ENCODE results near the gene PRKN.

The PRKN gene

DNA sequence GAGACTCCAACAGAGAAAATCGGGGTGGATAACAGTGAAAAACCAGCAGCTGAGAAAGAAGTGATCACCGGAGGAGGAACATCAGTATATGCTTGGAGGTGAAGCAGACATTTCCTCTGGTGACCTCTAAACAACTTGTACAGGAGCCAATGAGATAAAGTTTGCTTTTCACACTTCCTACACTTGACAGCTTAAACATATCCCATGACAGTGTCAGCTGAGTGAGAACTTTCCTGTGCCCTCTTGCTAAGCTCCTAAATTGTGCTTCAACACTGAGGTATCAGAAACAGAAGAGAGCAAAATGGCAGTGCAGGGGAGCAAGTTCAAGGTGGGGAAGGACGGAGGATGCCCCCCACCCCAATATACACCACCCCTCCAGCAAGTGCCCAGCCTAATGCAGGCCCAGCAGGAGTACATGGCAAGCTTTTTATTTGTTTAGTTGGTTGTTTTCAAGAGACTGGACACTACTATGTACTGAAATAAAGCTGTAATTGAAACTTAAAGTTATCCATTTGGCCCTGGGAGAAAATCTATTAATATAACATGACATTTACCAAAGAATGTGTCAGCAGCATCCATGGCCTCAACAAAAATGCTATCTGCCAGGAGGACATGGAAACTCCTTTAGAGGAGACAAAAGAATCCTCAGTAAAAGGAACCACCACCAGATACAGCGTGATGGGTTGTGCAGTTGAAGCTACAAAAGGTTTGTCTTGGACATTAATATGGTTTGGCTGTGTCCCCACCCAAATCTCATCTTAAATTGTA lies 540.2 kb downstream of the PRKN start:
- no peak for TF ChIP-seq MYC (IDR thresholded peaks at IDR 0.05; ENCODE audit: low read depth, low read length)
- TF ChIP-seq, protein P1, sequence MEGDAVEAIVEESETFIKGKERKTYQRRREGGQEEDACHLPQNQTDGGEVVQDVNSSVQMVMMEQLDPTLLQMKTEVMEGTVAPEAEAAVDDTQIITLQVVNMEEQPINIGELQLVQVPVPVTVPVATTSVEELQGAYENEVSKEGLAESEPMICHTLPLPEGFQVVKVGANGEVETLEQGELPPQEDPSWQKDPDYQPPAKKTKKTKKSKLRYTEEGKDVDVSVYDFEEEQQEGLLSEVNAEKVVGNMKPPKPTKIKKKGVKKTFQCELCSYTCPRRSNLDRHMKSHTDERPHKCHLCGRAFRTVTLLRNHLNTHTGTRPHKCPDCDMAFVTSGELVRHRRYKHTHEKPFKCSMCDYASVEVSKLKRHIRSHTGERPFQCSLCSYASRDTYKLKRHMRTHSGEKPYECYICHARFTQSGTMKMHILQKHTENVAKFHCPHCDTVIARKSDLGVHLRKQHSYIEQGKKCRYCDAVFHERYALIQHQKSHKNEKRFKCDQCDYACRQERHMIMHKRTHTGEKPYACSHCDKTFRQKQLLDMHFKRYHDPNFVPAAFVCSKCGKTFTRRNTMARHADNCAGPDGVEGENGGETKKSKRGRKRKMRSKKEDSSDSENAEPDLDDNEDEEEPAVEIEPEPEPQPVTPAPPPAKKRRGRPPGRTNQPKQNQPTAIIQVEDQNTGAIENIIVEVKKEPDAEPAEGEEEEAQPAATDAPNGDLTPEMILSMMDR (IDR thresholded peaks at IDR 0.05; ENCODE audit: low read depth, low read length) = no peak
- TF ChIP-seq POLR2A (IDR thresholded peaks at IDR 0.05; ENCODE audit: extremely low read depth, insufficient read length) = no peak
- TF ChIP-seq, protein P2, sequence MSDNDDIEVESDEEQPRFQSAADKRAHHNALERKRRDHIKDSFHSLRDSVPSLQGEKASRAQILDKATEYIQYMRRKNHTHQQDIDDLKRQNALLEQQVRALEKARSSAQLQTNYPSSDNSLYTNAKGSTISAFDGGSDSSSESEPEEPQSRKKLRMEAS (IDR thresholded peaks at IDR 0.05; ENCODE audit: low read depth, low read length) = no peak
- H3K4me3 ChIP-seq (ENCODE audit: low read depth, low read length) = no peak overlapping the region
- DNase-seq (ENCODE audit: low read depth) = no peak

DNA sequence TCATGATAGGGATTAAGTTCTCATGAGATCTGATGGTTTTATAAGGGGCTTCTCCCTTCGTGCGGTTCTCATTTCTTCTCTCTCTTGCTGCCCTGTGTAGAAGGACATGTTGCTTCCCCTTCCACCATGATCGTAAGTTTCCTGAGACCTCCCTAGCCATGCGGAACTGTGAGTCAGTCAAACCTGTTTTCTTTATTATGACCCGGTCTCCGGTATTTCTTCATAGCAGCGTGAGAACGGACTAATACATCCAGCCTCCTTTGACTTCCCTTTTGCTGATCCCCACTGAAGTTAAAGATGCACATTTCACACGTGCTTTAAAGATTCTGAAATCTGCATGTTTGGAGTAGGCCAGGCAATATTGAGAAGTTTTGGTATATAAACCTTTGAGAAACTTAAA lies 543.1 kb downstream of the PRKN start:
- peak; percentile 61 for DNase-seq (ENCODE audit: low read depth)
- no peak for TF ChIP-seq POLR2A (IDR thresholded peaks at IDR 0.05; ENCODE audit: extremely low read depth, insufficient read length)
- no peak for TF ChIP-seq MYC (IDR thresholded peaks at IDR 0.05; ENCODE audit: low read depth, low read length)
- TF ChIP-seq, protein P1 (IDR thresholded peaks at IDR 0.05; ENCODE audit: low read depth, low read length) = no peak
- TF ChIP-seq, protein P2 (IDR thresholded peaks at IDR 0.05; ENCODE audit: low read depth, low read length) = no peak

DNA sequence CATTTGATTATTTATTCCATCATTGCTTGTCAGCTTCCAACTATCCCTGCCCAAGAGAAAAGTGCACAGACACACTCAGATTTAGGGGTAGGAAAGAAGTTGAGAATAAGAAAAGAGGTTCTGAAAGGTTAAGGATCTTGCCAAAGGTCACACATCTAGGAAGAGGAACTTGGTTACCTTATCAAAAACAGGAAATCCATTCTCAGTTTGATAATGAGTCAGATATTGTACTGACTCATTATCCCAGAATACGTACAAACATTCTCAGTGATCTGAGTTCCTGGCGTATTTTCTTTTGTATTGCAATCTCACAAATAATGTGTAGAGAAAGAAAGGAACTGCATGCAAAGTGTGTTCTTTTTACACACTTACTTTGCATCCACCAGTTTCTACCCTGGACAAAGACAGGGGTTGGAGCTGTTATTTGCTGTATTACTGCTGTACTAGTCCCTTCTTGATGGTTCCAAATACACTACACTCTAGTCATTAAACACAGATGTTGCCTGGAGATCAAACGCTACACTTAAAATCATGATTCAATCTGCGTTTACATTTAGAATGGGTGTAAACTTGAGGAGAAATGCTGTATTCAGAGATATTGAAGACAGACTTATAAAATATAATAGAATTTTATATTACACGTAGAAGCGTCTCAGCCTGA lies 545.7 kb downstream of the PRKN start:
- no peak overlapping the region for H3K4me3 ChIP-seq (ENCODE audit: low read depth, low read length)
- TF ChIP-seq, protein P2 (IDR thresholded peaks at IDR 0.05; ENCODE audit: low read depth, low read length) = no peak
- TF ChIP-seq, protein P1 (IDR thresholded peaks at IDR 0.05; ENCODE audit: low read depth, low read length) = no peak
- TF ChIP-seq MYC (IDR thresholded peaks at IDR 0.05; ENCODE audit: low read depth, low read length) = no peak
- TF ChIP-seq POLR2A (IDR thresholded peaks at IDR 0.05; ENCODE audit: extremely low read depth, insufficient read length) = no peak

More for the DNA sequence above, 543.1 kb downstream of the PRKN start:
- H3K4me3 ChIP-seq (ENCODE audit: low read depth, low read length) = no peak overlapping the region

DNA sequence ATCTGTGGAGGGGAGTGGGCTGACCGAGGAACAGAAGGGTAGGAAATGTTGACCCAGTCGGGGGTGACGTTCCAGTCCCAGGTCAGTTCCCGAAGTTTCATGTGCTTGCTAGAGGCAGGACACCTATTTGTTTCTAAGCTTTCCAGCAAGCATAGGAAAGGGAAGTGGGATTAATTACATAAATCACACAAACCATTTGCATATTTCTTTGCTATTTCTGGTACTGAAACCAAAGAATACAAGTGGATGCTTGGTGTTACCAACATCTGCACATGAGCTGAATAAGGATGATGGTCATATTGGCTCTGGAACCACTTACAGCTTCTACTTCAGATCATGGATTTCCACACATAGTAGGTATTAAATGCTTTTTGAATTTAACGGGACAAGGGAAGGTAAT lies 546.5 kb downstream of the PRKN start:
- TF ChIP-seq, protein P2 (IDR thresholded peaks at IDR 0.05; ENCODE audit: low read depth, low read length) = no peak
- TF ChIP-seq, protein P1 (IDR thresholded peaks at IDR 0.05; ENCODE audit: low read depth, low read length) = no peak
- TF ChIP-seq POLR2A (IDR thresholded peaks at IDR 0.05; ENCODE audit: extremely low read depth, insufficient read length) (no peak), MYC (IDR thresholded peaks at IDR 0.05; ENCODE audit: low read depth, low read length) (no peak)
- no peak for DNase-seq (ENCODE audit: low read depth)
- no peak overlapping the region for H3K4me3 ChIP-seq (ENCODE audit: low read depth, low read length)

More for the DNA sequence above, 545.7 kb downstream of the PRKN start:
- DNase-seq (ENCODE audit: low read depth) = no peak

DNA sequence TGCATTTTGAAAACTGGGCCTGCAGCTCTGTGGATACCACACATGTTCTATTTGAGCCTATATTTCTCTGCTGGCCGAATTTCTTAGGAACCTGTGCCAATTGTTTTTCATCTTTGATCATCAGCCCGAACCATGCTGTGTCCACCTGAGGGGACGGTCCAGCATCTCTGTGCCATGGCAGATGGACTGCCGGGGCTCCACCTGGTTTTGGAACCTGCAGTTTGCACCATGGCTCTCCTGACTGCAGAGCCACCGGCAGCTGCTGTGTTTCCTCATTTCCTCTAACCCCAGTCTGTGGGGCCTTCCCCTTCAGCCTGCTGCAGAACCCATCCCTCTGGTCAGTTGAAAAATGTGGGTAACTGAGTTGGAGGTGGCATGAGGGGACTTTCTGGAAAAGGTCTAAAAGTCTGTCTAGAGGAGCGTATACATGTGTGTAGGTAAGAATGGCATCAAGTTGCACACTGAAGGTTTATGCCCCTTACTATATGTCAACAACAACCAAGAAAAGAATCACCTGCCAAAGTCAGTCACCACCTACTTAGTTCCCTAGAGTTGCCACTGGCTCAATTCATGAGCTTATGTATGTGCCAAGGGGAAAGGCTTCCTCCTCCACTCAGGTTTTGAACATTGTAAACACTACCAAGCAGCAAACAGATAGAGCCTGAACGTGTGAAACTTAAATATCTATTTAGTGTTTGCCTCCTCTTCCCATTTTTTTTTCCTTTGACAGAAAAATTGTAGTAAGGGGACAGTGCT lies 548.2 kb downstream of the PRKN start:
- no peak overlapping the region for H3K4me3 ChIP-seq (ENCODE audit: low read depth, low read length)
- TF ChIP-seq POLR2A (IDR thresholded peaks at IDR 0.05; ENCODE audit: extremely low read depth, insufficient read length) = no peak
- TF ChIP-seq MYC (IDR thresholded peaks at IDR 0.05; ENCODE audit: low read depth, low read length) = no peak
- TF ChIP-seq, protein P1 (IDR thresholded peaks at IDR 0.05; ENCODE audit: low read depth, low read length) = no peak
- DNase-seq (ENCODE audit: low read depth) = no peak
